HAP-1 (cell line): Measurements from ENCODE around the gene TBX10.
"Not testable (repeated sequence)": the region's sequence is repeated elsewhere in the genome, so short reads cannot be mapped to it uniquely, and the experiment has no call there.

Experiments
- DNase-seq, 2 experiments: peaks; one replicate each; pipeline ENCODE4 v3.0.0-alpha.2; 2016 to 2020; ENCODE audit warnings: low spot score in 2 of 2
- H3K27me3 ChIP-seq: fragments of 250-450 bp; sonication (Bioruptor Pico); 2 replicates; pipeline ENCODE4 v1.5.1; 2020; ENCODE audit warnings: low read depth, mild to moderate bottlenecking, moderate library complexity
- H3K36me3 ChIP-seq: fragments of 250-450 bp; sonication (Bioruptor Pico); replicated peaks from 2 replicates; pipeline ENCODE4 v1.5.1; 2020; ENCODE audit warnings: mild to moderate bottlenecking
- H3K4me1 ChIP-seq: fragments of 250-450 bp; sonication (Bioruptor Pico); 2 replicates; pipeline ENCODE4 v1.5.1; 2020; ENCODE audit warnings: mild to moderate bottlenecking
- H3K4me3 ChIP-seq: fragments of 250-450 bp; sonication (Bioruptor Pico); 2 replicates; pipeline ENCODE4 v1.5.1; 2020; ENCODE audit warnings: mild to moderate bottlenecking, moderate library complexity
- H3K9me3 ChIP-seq: fragments of 250-450 bp; sonication (Bioruptor Pico); 2 replicates; pipeline ENCODE4 v1.5.1; 2020; ENCODE audit warnings: mild to moderate bottlenecking, moderate library complexity
- in situ Hi-C: fragments of 300-500 bp; cut with MboI; formaldehyde crosslinking; loops from 3 replicates; pipeline ENCODE4 v1.14.3; 2020; ENCODE audit warnings: low sequenced_read_pairs, inconsistent platforms, mixed read lengths

Gene TBX10

DNA sequence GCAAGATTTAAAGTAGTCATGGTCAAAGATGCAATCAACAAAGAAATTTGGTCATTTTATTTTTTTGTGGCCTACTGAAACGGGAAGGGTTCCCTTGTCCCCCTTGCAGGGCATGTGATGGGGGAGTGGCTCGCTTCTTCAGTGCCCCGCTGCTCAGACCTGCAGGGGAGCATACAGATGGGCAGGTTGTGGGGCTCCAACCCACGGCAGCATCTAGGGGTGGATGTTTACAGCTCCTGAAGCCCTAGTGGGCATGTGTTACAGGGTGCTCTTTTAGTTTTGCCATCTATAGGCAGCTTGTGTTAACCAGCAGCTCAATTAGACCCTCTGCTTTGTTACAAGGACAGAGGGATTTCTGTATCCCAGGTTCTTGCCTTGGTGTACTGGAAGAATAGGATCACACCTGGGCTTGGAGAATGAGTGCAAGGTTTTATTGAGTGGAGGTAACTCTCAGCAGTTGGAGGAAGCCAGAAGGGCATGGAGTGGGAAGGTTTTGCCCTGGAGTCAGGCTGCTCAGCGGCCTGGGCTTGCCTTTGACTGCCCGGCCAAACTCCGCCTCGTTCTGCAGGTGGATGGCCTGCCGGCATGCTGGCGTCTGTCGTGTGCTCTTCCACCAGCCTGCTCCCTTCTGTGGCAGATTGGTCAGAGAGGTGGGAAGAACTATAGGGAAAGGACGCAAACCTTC lies 46.5 kb downstream of the TBX10 start:
- Histone ChIP-seq H3K9me3 (0 out of 2 replicates have a peak, but pooled peaks cover 8% of the 10 kb centered on the region), H3K36me3 (peaks cover 12% of the 10 kb centered on the region), H3K4me1 (no peaks in the 10 kb centered on the region), H3K4me3 (no peak overlapping the region), H3K27me3 (no peaks in the 10 kb centered on the region)
- DNase-seq = no peak
- in situ Hi-C loops = no loop called here

DNA sequence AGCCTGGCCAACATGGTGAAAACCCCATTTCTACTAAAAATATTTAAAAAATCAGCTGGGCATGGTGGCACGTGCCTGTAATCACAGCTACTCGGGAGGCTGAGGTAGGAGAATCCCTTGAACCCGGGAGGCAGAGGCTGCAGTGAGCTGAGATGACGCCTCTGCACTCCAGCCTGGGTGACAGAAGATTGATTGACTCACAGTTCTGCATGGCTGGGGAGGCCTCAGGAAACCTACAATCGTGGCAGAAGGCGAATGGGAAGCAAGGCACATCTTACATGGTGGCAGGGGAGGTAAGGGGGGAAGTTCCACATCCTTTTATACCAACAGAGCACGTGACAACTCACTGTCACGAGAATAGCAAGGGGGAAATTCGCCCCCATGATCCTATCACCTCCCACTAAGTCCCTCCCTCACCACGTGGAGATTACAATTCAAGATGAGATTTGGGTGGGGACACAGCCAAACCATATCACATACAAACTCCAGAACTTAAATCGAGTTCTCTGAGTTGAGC lies 50.6 kb downstream of the TBX10 start:
- H3K27me3 ChIP-seq, DNase-seq, H3K9me3 ChIP-seq, H3K4me3 ChIP-seq, H3K4me1 ChIP-seq, in situ Hi-C loops: not testable (repeated sequence)
- H3K36me3 ChIP-seq = peaks cover 53% of the 10 kb centered on the region

DNA sequence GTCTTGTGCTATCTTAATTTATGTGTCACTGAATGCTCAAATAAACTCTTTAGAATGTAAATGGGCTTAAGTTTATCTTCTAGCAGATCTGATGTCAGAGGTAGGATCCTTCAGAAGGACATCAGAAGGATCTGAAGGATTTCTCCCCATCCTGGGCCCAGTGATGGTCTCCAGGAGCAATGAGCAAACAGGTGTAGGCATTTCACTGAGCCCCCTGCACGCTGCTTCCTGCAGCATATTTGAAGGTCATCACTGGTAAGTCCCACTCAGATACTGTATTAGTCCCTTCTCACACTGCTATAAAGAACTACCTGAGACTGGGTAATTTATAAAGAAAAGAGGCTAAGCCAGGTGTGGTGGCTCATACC lies 51.4 kb downstream of the TBX10 start:
- in situ Hi-C loops = no loop called here
- no peaks in the 10 kb centered on the region for H3K9me3 ChIP-seq
- DNase-seq = no peak
- peaks cover 4% of the 10 kb centered on the region for H3K4me1 ChIP-seq
- H3K36me3 ChIP-seq = peaks cover 56% of the 10 kb centered on the region
- no peaks in the 10 kb centered on the region for H3K27me3 ChIP-seq
- H3K4me3 ChIP-seq = no peak overlapping the region

DNA sequence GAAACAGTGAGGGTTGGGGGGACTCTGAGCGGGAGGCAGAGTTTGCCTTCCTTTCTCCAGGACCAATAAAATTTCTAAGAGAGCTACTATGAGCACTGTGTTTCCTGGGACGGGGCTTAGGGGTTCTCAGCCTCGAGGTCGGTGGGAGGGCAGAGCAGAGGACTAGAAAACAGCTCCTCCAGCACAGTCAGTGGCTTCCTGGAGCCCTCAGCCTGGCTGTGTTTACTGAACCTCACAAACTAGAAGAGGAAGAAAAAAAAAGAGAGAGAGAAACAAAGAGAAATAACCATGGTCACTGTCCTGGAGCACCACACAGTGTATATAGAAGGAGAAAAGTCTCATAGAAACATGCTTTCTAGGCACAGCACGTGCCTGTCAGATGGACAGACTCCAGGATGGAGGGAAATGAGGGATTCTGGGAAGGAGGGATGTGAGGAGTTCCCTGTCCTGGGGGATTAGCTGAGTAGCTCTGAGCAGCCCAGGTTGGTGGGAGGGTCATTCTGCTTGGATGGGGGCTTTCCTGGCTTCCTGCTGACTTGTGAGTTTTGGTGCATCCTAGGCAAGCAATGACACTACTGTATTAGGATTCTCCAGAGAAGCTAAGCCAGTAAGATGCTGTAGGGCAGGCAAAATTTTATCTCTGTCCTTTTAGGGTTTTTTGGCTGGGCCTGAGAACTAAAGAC lies 52.9 kb downstream of the TBX10 start:
- H3K4me3 ChIP-seq = no peak overlapping the region

DNA sequence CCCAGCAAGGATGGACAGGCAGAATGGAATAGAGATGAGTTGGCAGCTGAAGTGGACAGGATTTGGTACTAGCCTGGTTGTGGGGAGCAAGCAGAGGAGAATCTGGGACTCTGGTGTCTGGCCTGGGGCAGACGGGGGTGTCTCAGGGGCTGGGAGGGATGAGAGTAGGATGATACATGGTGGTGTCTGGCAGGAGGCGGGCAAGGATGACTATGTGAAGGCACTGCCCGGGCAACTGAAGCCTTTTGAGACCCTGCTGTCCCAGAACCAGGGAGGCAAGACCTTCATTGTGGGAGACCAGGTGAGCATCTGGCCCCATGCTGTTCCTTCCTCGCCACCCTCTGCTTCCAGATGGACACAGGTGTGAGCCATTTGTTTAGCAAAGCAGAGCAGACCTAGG lies 53.7 kb downstream of the TBX10 start:
- no peak for DNase-seq
- H3K36me3 ChIP-seq = peaks cover 56% of the 10 kb centered on the region
- no peaks in the 10 kb centered on the region for H3K27me3 ChIP-seq
- in situ Hi-C loops = no loop called here
- peak overlapping the region; percentile 98; the same call in 1 of the 2 replicates for H3K4me3 ChIP-seq
- peaks cover 23% of the 10 kb centered on the region for H3K4me1 ChIP-seq
- no peaks in the 10 kb centered on the region for H3K9me3 ChIP-seq

More for the DNA sequence above, 52.9 kb downstream of the TBX10 start:
- in situ Hi-C loops = no loop called here
- Histone ChIP-seq H3K36me3 (peaks cover 56% of the 10 kb centered on the region), H3K4me1 (peaks cover 18% of the 10 kb centered on the region), H3K9me3 (no peaks in the 10 kb centered on the region), H3K27me3 (no peaks in the 10 kb centered on the region)
- no peak for DNase-seq

DNA sequence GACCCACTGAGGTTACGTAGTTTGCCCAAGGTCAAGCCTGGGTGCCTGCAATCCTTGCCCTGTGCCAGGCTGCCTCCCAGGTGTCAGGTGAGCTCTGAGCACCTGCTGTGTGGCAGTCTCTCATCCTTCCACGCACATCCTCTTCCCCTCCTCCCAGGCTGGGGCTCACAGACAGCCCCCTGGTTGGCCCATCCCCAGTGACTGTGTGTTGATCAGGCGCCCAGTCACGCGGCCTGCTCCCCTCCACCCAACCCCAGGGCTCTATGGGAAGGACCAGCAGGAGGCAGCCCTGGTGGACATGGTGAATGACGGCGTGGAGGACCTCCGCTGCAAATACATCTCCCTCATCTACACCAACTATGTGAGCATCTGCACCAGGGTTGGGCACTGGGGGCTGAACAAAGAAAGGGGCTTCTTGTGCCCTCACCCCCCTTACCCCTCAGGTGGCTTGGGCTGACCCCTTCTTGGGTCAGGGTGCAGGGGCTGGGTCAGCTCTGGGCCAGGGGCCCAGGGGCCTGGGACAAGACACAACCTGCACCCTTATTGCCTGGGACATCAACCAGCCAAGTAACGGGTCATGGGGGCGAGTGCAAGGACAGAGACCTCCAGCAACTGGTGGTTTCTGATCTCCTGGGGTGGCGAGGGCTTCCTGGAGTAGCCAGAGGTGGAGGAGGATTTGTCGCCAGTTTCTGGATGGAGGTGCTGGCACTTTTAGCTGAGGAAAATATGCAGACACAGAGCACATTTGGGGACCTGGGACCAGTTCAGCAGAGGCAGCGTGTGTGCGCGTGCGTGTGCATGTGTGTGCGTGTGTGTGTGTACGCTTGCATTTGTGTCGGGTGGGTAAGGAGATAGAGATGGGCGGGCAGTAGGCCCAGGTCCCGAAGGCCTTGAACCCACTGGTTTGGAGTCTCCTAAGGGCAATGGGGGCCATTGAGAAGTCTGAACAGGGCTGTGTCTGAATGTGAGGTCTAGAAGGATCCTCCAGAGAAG lies 54.4 kb downstream of the TBX10 start:
- no peaks in the 10 kb centered on the region for H3K9me3 ChIP-seq
- no peaks in the 10 kb centered on the region for H3K27me3 ChIP-seq
- in situ Hi-C loops = no loop called here
- H3K4me3 ChIP-seq = peak overlapping the region; percentile 98
- peaks cover 56% of the 10 kb centered on the region for H3K36me3 ChIP-seq
- peaks cover 23% of the 10 kb centered on the region for H3K4me1 ChIP-seq
- peak in 1 of 2 experiments; percentile 62 for DNase-seq

DNA sequence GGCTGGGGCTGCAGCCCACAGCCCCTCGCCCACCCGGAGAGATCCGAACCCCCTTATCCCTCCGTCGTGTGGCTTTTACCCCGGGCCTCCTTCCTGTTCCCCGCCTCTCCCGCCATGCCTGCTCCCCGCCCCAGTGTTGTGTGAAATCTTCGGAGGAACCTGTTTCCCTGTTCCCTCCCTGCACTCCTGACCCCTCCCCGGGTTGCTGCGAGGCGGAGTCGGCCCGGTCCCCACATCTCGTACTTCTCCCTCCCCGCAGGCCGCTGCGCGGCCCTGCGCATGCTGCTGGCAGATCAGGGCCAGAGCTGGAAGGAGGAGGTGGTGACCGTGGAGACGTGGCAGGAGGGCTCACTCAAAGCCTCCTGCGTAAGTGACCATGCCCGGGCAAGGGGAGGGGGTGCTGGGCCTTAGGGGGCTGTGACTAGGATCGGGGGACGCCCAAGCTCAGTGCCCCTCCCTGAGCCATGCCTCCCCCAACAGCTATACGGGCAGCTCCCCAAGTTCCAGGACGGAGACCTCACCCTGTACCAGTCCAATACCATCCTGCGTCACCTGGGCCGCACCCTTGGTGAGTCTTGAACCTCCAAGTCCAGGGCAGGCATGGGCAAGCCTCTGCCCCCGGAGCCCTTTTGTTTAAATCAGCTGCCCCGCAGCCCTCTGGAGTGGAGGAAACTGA lies 55.2 kb downstream of the TBX10 start:
- Histone ChIP-seq H3K9me3 (no peaks in the 10 kb centered on the region), H3K27me3 (no peaks in the 10 kb centered on the region), H3K36me3 (peaks cover 56% of the 10 kb centered on the region), H3K4me3 (peak overlapping the region; percentile 98), H3K4me1 (peaks cover 23% of the 10 kb centered on the region)
- peak in 1 of 2 experiments; percentile 64 for DNase-seq
- in situ Hi-C loops = no loop called here

DNA sequence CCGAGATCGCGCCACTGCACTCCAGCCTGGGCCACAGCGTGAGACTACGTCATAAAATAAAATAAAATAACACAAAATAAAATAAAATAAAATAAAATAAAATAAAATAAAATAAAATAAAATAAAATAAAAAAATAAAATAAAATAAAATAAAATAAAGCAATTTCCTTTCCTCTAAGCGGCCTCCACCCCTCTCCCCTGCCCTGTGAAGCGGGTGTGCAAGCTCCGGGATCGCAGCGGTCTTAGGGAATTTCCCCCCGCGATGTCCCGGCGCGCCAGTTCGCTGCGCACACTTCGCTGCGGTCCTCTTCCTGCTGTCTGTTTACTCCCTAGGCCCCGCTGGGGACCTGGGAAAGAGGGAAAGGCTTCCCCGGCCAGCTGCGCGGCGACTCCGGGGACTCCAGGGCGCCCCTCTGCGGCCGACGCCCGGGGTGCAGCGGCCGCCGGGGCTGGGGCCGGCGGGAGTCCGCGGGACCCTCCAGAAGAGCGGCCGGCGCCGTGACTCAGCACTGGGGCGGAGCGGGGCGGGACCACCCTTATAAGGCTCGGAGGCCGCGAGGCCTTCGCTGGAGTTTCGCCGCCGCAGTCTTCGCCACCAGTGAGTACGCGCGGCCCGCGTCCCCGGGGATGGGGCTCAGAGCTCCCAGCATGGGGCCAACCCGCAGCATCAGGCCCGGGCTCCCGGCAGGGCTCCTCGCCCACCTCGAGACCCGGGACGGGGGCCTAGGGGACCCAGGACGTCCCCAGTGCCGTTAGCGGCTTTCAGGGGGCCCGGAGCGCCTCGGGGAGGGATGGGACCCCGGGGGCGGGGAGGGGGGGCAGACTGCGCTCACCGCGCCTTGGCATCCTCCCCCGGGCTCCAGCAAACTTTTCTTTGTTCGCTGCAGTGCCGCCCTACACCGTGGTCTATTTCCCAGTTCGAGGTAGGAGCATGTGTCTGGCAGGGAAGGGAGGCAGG lies 56.0 kb downstream of the TBX10 start, which contains the start of gene GSTP1:
Gene GSTP1, plus strand, starts transcription at position 566 of the 958 bp plus-strand sequence. Its CDS starts 32 bp downstream, at position 598.
- peaks cover 49% of the 10 kb centered on the region for H3K36me3 ChIP-seq
- no peaks in the 10 kb centered on the region for H3K27me3 ChIP-seq
- in situ Hi-C loops = no loop called here
- peak within 1 kb of the TSS; percentile 98 for H3K4me3 ChIP-seq
- DNase-seq = peak; percentile 87 to 94
- H3K9me3 ChIP-seq = no peaks in the 10 kb centered on the region
- peaks cover 23% of the 10 kb centered on the region for H3K4me1 ChIP-seq

DNA sequence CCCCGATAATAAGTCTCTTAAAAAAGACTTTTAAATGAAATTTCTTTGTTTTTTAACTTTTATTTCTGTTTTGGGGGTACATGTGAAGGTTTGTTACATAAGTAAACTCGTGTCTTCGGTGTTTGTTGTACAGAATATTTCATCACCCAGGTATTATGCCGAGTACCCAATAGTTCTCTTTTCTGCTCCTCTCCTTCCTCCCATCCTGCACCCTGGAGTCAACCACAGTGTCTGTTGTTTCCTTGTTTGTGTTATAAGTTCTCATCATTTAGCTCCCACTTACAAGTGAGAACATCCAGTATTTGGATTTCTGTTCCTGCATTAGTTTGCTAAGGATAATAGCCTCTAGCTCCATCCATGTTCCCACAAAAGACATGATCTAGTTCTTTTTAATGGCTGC lies 57.6 kb downstream of the TBX10 start:
- Histone ChIP-seq H3K27me3 (no peaks in the 10 kb centered on the region), H3K4me1 (peaks cover 23% of the 10 kb centered on the region), H3K9me3 (no peaks in the 10 kb centered on the region), H3K36me3 (peaks cover 34% of the 10 kb centered on the region), H3K4me3 (no peak overlapping the region)
- DNase-seq = no peak
- in situ Hi-C loops = no loop called here

DNA sequence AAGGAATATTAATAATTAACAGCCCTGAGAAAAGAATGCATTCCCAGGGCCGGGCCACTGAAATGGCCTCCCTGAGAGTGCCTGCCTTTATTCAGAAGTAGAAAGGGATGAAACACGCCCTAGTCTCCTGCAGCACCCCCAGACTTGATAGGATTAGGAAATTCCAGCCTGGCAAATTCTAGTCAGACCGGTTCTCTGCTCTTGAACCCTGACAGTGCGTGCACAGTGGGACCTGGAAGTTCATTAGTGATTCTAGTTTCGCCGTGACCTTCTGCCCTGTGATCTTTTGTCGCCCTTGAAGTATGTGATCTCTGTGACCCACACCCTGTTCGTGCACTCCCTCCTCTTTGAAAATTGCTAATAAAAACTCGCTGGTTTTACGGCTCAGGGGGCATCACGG lies 58.1 kb downstream of the TBX10 start:
- H3K9me3 ChIP-seq = no peaks in the 10 kb centered on the region
- H3K36me3 ChIP-seq = peaks cover 28% of the 10 kb centered on the region
- in situ Hi-C loops = no loop called here
- DNase-seq = no peak
- H3K27me3 ChIP-seq = no peaks in the 10 kb centered on the region
- no peak overlapping the region for H3K4me3 ChIP-seq
- peaks cover 23% of the 10 kb centered on the region for H3K4me1 ChIP-seq
